Smooth muscle cell (in vitro differentiated cells): ENCODE measurements around the gene ZIC4. TPM values are rescaled to one million over a fixed set of nuclear protein-coding genes. Genes with fewer than 3 reads are reported as not detected.

ENCODE experiments used
- DNase-seq: peaks from one replicate; lab custom pipeline; 2025; ENCODE audit not compliant: unreplicated experiment; lab: John Stamatoyannopoulos, UW
- H2AFZ ChIP-seq: fragments of 200-600 bp; sonication (generic); 2 replicates; pipeline ENCODE4 v1.6.0; 2016; ENCODE audit warnings: antibody characterized with exemption, low read depth, mild to moderate bottlenecking
- H3F3A ChIP-seq: fragments of 200-600 bp; sonication (generic); 2 replicates; pipeline ENCODE4 v1.6.0; 2017; ENCODE audit warnings: antibody characterized with exemption, low read depth
- H3K27ac ChIP-seq: fragments of 200-600 bp; sonication (generic); 2 replicates; pipeline ENCODE4 v1.5.1; 2016; ENCODE audit warnings: low read depth, mild to moderate bottlenecking
- H3K27me3 ChIP-seq: fragments of 200-600 bp; sonication (generic); 2 replicates; pipeline ENCODE4 v1.6.1; 2016; ENCODE audit warnings: low read depth, mild to moderate bottlenecking
- H3K36me3 ChIP-seq: fragments of 200-600 bp; sonication (generic); 2 replicates; pipeline ENCODE4 v1.5.1; 2016; ENCODE audit warnings: low read depth
- H3K4me1 ChIP-seq: fragments of 200-600 bp; sonication (generic); 2 replicates; pipeline ENCODE4 v1.5.1; 2016; ENCODE audit warnings: low read depth
- H3K4me2 ChIP-seq: fragments of 200-600 bp; sonication (generic); 2 replicates; pipeline ENCODE4 v1.6.0; 2016; ENCODE audit warnings: mild to moderate bottlenecking
- H3K4me3 ChIP-seq: fragments of 200-600 bp; sonication (generic); 2 replicates; pipeline ENCODE4 v1.5.1; 2016; ENCODE audit warnings: mild to moderate bottlenecking
- H3K79me2 ChIP-seq: fragments of 200-600 bp; sonication (generic); 2 replicates; pipeline ENCODE4 v1.6.0; 2016; ENCODE audit warnings: low read depth, mild to moderate bottlenecking
- H3K9ac ChIP-seq: fragments of 200-600 bp; sonication (generic); 2 replicates; pipeline ENCODE4 v1.6.0; 2016; ENCODE audit warnings: low read depth
- H3K9me3 ChIP-seq: fragments of 200-600 bp; sonication (generic); replicated peaks from 2 replicates; pipeline ENCODE4 v1.5.1; 2016; ENCODE audit warnings: low read depth
- H4K20me1 ChIP-seq: fragments of 200-600 bp; sonication (generic); 2 replicates; pipeline ENCODE4 v1.6.0; 2016; ENCODE audit warnings: low read depth
- WGBS: methylation state at CpG from one replicate; pipeline ENCODE4 v1.1.7; 2016; ENCODE audit warnings: low lambda C conversion rate; 5-methylcytosine and 5-hydroxymethylcytosine counted together
- polyA plus RNA-seq: library from polyadenylated mRNA; unstranded; fragments of >200 nt; fragmentation: Nextera tagmentation; extraction: Ambion mirVana; gene quantifications from 2 replicates; pipeline ENCODE4 v1.2.1, GENCODE V29; 2016
- total RNA-seq: library from RNA; depleted of rRNA; stranded (reverse); fragments of >200 nt; gene quantifications from 2 replicates; pipeline ENCODE4 v1.2.3, GENCODE V29; 2014
- TF ChIP-seq, protein P1 (sequence below): fragments of 200-600 bp; sonication (generic); IDR thresholded peaks from 2 replicates; pipeline ENCODE4 v1.5.1; 2017; ENCODE audit warnings: borderline replicate concordance, mild to moderate bottlenecking, antibody characterized with exemption; ENCODE audit not compliant: insufficient read depth, poor library complexity, severe bottlenecking

The ZIC4 gene
- total and polyA plus RNA-seq, 2 experiments from 2014 or later: not detected

DNA sequence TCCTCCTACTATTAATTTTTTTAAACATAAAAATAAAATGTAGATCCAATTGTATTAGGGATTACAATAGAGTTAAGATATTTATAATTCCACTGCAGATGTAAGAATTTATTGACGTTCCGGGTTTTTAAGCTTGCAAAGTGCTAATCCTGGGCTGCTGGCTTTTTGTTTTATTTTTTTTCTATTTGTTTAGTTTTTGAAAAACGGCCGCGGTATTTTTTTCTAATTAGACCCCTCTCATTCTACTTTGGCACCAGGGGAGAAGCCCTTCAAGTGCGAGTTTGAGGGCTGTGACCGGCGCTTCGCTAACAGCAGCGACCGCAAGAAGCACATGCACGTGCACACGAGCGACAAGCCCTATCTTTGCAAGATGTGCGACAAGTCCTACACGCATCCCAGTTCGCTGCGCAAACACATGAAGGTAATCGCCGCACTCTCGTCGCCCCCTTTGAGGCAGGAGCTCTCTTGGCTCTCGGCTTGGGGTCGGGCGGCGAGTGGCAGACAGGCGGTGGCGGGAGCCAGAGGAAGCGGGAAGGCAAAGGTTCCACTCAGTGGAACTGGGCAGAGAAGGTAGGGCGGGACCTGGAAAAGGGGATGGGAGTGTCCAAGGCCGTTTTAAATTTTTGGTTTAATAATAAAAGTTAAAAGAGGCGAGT is 6.0 kb upstream of the ZIC4 start:
- Histone ChIP-seq H2AFZ (no peak overlapping the region), H3K27ac (no peak overlapping the region), H3F3A (no peaks in the 10 kb centered on the region), H3K9me3 (no peaks in the 10 kb centered on the region), H3K4me2 (no peak overlapping the region), H3K27me3 (peaks cover 100% of the 10 kb centered on the region), H3K36me3 (no peaks in the 10 kb centered on the region), H3K4me1 (peaks cover 13% of the 10 kb centered on the region), H3K4me3 (no peak overlapping the region), H3K79me2 (no peaks in the 10 kb centered on the region), H4K20me1 (peaks cover 6% of the 10 kb centered on the region), H3K9ac (no peak overlapping the region)
- DNase-seq: no peak
- TF ChIP-seq, protein P1, sequence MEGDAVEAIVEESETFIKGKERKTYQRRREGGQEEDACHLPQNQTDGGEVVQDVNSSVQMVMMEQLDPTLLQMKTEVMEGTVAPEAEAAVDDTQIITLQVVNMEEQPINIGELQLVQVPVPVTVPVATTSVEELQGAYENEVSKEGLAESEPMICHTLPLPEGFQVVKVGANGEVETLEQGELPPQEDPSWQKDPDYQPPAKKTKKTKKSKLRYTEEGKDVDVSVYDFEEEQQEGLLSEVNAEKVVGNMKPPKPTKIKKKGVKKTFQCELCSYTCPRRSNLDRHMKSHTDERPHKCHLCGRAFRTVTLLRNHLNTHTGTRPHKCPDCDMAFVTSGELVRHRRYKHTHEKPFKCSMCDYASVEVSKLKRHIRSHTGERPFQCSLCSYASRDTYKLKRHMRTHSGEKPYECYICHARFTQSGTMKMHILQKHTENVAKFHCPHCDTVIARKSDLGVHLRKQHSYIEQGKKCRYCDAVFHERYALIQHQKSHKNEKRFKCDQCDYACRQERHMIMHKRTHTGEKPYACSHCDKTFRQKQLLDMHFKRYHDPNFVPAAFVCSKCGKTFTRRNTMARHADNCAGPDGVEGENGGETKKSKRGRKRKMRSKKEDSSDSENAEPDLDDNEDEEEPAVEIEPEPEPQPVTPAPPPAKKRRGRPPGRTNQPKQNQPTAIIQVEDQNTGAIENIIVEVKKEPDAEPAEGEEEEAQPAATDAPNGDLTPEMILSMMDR: no peak
- 2% methylated on average over 32 of the region's 32 CpGs for WGBS

DNA sequence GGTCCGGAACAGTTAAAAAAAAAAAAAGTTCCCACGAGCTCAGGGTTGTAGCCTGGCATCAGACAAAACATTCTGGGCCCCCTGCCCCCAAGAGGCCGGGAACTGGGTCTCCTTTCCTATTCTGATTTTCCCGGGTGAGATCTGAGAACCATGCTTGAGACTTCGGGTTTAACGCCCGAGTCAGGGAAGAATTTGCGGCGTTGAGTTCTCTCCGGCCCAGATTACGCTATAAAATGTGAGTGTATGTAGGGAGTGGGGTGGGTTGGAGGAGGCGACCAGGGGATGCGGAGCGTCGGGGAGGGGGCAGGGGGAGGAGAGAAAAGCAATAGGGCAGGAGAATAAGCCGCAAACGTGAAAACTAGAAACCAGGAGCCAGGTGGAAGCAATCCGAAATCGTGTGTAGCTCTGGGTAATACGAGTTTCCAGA is 5.5 kb upstream of the ZIC4 start:
- Histone ChIP-seq H3K4me1 (peaks cover 13% of the 10 kb centered on the region), H3K27me3 (peaks cover 100% of the 10 kb centered on the region), H3K9me3 (no peaks in the 10 kb centered on the region), H3K36me3 (no peaks in the 10 kb centered on the region), H2AFZ (no peak overlapping the region), H3K9ac (no peak overlapping the region), H3K4me2 (peak overlapping the region; percentile 84), H3F3A (no peaks in the 10 kb centered on the region), H4K20me1 (peaks cover 6% of the 10 kb centered on the region), H3K4me3 (no peak overlapping the region), H3K27ac (no peak overlapping the region), H3K79me2 (no peaks in the 10 kb centered on the region)
- 2% methylated on average over 18 of the region's 20 CpGs for WGBS
- no peak for DNase-seq
- TF ChIP-seq, protein P1: no peak

GRCh38 chr3:147411238-147411814 is 5.0 kb upstream of the ZIC4 start:
- TF ChIP-seq, protein P1: no peak
- Histone ChIP-seq H3F3A (no peaks in the 10 kb centered on the region), H3K9ac (no peak overlapping the region), H3K27ac (no peak overlapping the region), H3K36me3 (no peaks in the 10 kb centered on the region), H3K79me2 (no peaks in the 10 kb centered on the region), H4K20me1 (peaks cover 6% of the 10 kb centered on the region), H3K4me3 (peak overlapping the region; percentile 42), H3K4me1 (peaks cover 13% of the 10 kb centered on the region), H3K9me3 (no peaks in the 10 kb centered on the region), H3K27me3 (peaks cover 100% of the 10 kb centered on the region), H2AFZ (no peak overlapping the region), H3K4me2 (peak overlapping the region; percentile 84)
- 2% methylated on average over 14 of the region's 14 CpGs for WGBS
- no peak for DNase-seq
